Neural progenitor cell (in vitro differentiated cells): ENCODE results near the gene SLC25A47. TPM values are rescaled to one million over a fixed set of nuclear protein-coding genes. Genes with fewer than 3 reads are reported as not detected.

Source experiments
- DNase-seq: peaks from one replicate; pipeline ENCODE4 v3.0.0-alpha.2; 2016; ENCODE audit warnings: low spot score
- H2AFZ ChIP-seq: fragments of 200-600 bp; sonication (generic); replicated peaks from 2 replicates; pipeline ENCODE4 v1.6.1; 2016; ENCODE audit warnings: antibody characterized with exemption
- H3F3A ChIP-seq: fragments of 200-600 bp; sonication (generic); 2 replicates; pipeline ENCODE4 v1.6.1; 2016; ENCODE audit warnings: antibody characterized with exemption, low read depth
- H3K27ac ChIP-seq: fragments of 200-600 bp; sonication (generic); 2 replicates; pipeline ENCODE4 v1.5.1; 2016; ENCODE audit warnings: mild to moderate bottlenecking
- H3K27me3 ChIP-seq: fragments of 200-600 bp; sonication (generic); 2 replicates; pipeline ENCODE4 v1.6.1; 2016; ENCODE audit warnings: mild to moderate bottlenecking, moderate library complexity
- H3K36me3 ChIP-seq: fragments of 200-600 bp; sonication (generic); 2 replicates; pipeline ENCODE4 v1.5.1; 2016
- H3K4me1 ChIP-seq: fragments of 200-600 bp; sonication (generic); 2 replicates; pipeline ENCODE4 v1.6.1; 2016; ENCODE audit warnings: mixed run types
- H3K4me2 ChIP-seq: fragments of 200-600 bp; sonication (generic); 2 replicates; pipeline ENCODE4 v1.6.1; 2016
- H3K4me3 ChIP-seq: fragments of 200-600 bp; sonication (generic); 2 replicates; pipeline ENCODE4 v1.5.1; 2016
- H3K79me2 ChIP-seq: fragments of 200-600 bp; sonication (generic); 2 replicates; pipeline ENCODE4 v1.6.1; 2016; ENCODE audit warnings: low read depth
- H3K9ac ChIP-seq: fragments of 200-600 bp; sonication (generic); 2 replicates; pipeline ENCODE4 v1.6.1; 2016
- H3K9me3 ChIP-seq: fragments of 200-600 bp; sonication (generic); 2 replicates; pipeline ENCODE4 v1.5.1; 2016; ENCODE audit warnings: low read depth
- H4K20me1 ChIP-seq: fragments of 200-600 bp; sonication (generic); 2 replicates; pipeline ENCODE4 v1.6.1; 2016; ENCODE audit warnings: low read depth
- H3K27ac Mint-ChIP-seq: 3 replicates; pipeline ENCODE4 v1.8.0; 2021; ENCODE audit warnings: mixed read lengths
- H3K27me3 Mint-ChIP-seq: 2 replicates; pipeline ENCODE4 v1.8.0; 2022; ENCODE audit warnings: low read depth, mild to moderate bottlenecking, inconsistent platforms, moderate library complexity, mixed read lengths; ENCODE audit not compliant: insufficient read depth
- H3K36me3 Mint-ChIP-seq: 3 replicates; pipeline ENCODE4 v1.8.0; 2021; ENCODE audit warnings: mixed read lengths
- H3K4me1 Mint-ChIP-seq: 3 replicates; pipeline ENCODE4 v1.8.0; 2021; ENCODE audit warnings: mixed read lengths
- H3K4me3 Mint-ChIP-seq: 3 replicates; pipeline ENCODE4 v1.8.0; 2021; ENCODE audit warnings: mild to moderate bottlenecking, moderate library complexity, mixed read lengths
- H3K9me3 Mint-ChIP-seq: 3 replicates; pipeline ENCODE4 v1.8.0; 2020; ENCODE audit warnings: mixed read lengths
- CTCF ChIP-seq: fragments of 200-600 bp; sonication (generic); IDR thresholded peaks from 2 replicates; pipeline ENCODE4 v1.5.1; 2017; ENCODE audit warnings: antibody characterized with exemption, mild to moderate bottlenecking
- EZH2 ChIP-seq: fragments of 200-600 bp; sonication (generic); IDR thresholded peaks from 2 replicates; pipeline ENCODE4 v1.6.1; 2017; ENCODE audit warnings: antibody characterized with exemption, mild to moderate bottlenecking, moderate library complexity
- EZH2phosphoT487 ChIP-seq: fragments of 200-600 bp; sonication (generic); IDR thresholded peaks from 2 replicates; pipeline ENCODE4 v1.6.1; 2017; ENCODE audit warnings: antibody characterized with exemption
- total RNA-seq: library from RNA; depleted of rRNA; stranded (reverse); fragments of >200 nt; gene quantifications from 2 replicates; pipeline ENCODE4 v1.2.3, GENCODE V29; 2015; ENCODE audit warnings: low replicate concordance

SLC25A47 gene
- total RNA-seq, 1 donor from 2014 or later: not detected

- Histone ChIP-seq H3K79me2 (peaks cover 8% of the 10 kb centered on the region), H3K4me3 (no peak overlapping the region), H3K27me3 (no peaks in the 10 kb centered on the region), H3K27ac (no peak overlapping the region), H3F3A (peaks cover 21% of the 10 kb centered on the region), H2AFZ (no peak overlapping the region), H3K4me1 (peaks cover 18% of the 10 kb centered on the region), H3K9ac (no peak overlapping the region), H4K20me1 (peaks cover 6% of the 10 kb centered on the region), H3K36me3 (peaks cover 6% of the 10 kb centered on the region), H3K9me3 (no peaks in the 10 kb centered on the region), H3K4me2 (no peak overlapping the region)
- TF ChIP-seq EZH2phosphoT487 (no peak), EZH2 (no peak)
- H3K4me3 Mint-ChIP-seq: no peak overlapping the region
- no peak for DNase-seq
- H3K27ac Mint-ChIP-seq: no peak overlapping the region
- H3K36me3 Mint-ChIP-seq: peaks cover 9% of the 10 kb centered on the region
- no peaks in the 10 kb centered on the region for H3K9me3 Mint-ChIP-seq
- no peaks in the 10 kb centered on the region for H3K27me3 Mint-ChIP-seq
- peaks cover 18% of the 10 kb centered on the region for H3K4me1 Mint-ChIP-seq
These were observed 46.9 kb downstream of the SLC25A47 start for GRCh38 chr14:100370003-100370402.

- peaks cover 6% of the 10 kb centered on the region for H4K20me1 ChIP-seq
- H3K27ac ChIP-seq: no peak overlapping the region
- Mint-ChIP-seq H3K9me3 (no peaks in the 10 kb centered on the region), H3K36me3 (peaks cover 10% of the 10 kb centered on the region), H3K4me3 (no peak overlapping the region), H3K27ac (no peak overlapping the region), H3K4me1 (peaks cover 28% of the 10 kb centered on the region), H3K27me3 (peaks cover 2% of the 10 kb centered on the region)
- H3F3A ChIP-seq: peaks cover 34% of the 10 kb centered on the region
- no peaks in the 10 kb centered on the region for H3K27me3 ChIP-seq
- no peaks in the 10 kb centered on the region for H3K9me3 ChIP-seq
- peak overlapping the region; percentile 52 for H3K4me2 ChIP-seq
- H3K79me2 ChIP-seq: peaks cover 17% of the 10 kb centered on the region
- DNase-seq: peak; percentile 57
- peaks cover 24% of the 10 kb centered on the region for H3K4me1 ChIP-seq
- no peak overlapping the region for H3K9ac ChIP-seq
- peaks cover 2% of the 10 kb centered on the region for H3K36me3 ChIP-seq
- H2AFZ ChIP-seq: no peak overlapping the region
- no peak for TF ChIP-seq EZH2
- TF ChIP-seq EZH2phosphoT487: no peak
- TF ChIP-seq CTCF: no peak
- H3K4me3 ChIP-seq: peak overlapping the region; percentile 8
These were observed 48.6 kb downstream of the SLC25A47 start for GRCh38 chr14:100371773-100372172.

- Histone ChIP-seq H3K27ac (no peak overlapping the region), H2AFZ (no peak overlapping the region), H3K4me3 (no peak overlapping the region), H3K9ac (no peak overlapping the region), H3K27me3 (no peaks in the 10 kb centered on the region), H3K9me3 (no peaks in the 10 kb centered on the region), H3K36me3 (no peaks in the 10 kb centered on the region), H4K20me1 (peaks cover 6% of the 10 kb centered on the region), H3K4me2 (peak overlapping the region; percentile 52), H3F3A (peaks cover 42% of the 10 kb centered on the region), H3K79me2 (peaks cover 24% of the 10 kb centered on the region), H3K4me1 (peaks cover 28% of the 10 kb centered on the region)
- peaks cover 2% of the 10 kb centered on the region for H3K27me3 Mint-ChIP-seq
- TF ChIP-seq CTCF (no peak), EZH2 (no peak), EZH2phosphoT487 (no peak)
- no peak overlapping the region for H3K4me3 Mint-ChIP-seq
- no peak overlapping the region for H3K27ac Mint-ChIP-seq
- H3K4me1 Mint-ChIP-seq: peaks cover 34% of the 10 kb centered on the region
- H3K9me3 Mint-ChIP-seq: no peaks in the 10 kb centered on the region
- peak; percentile 59 for DNase-seq
- peaks cover 8% of the 10 kb centered on the region for H3K36me3 Mint-ChIP-seq
These were observed 49.4 kb downstream of the SLC25A47 start for GRCh38 chr14:100372357-100373048.

- no peak overlapping the region for H2AFZ ChIP-seq
- H3F3A ChIP-seq: peaks cover 42% of the 10 kb centered on the region
- no peak overlapping the region for H3K4me2 ChIP-seq
- H3K9ac ChIP-seq: no peak overlapping the region
- no peak for TF ChIP-seq CTCF
- no peak for TF ChIP-seq EZH2phosphoT487
- no peak for TF ChIP-seq EZH2
- Mint-ChIP-seq H3K36me3 (peaks cover 2% of the 10 kb centered on the region), H3K4me3 (peak overlapping the region; percentile 95), H3K27ac (no peak overlapping the region), H3K27me3 (peaks cover 2% of the 10 kb centered on the region), H3K9me3 (no peaks in the 10 kb centered on the region), H3K4me1 (peaks cover 38% of the 10 kb centered on the region)
- H3K27ac ChIP-seq: no peak overlapping the region
- H3K9me3 ChIP-seq: no peaks in the 10 kb centered on the region
- peaks cover 28% of the 10 kb centered on the region for H3K4me1 ChIP-seq
- no peaks in the 10 kb centered on the region for H3K36me3 ChIP-seq
- peaks cover 28% of the 10 kb centered on the region for H3K79me2 ChIP-seq
- no peak for DNase-seq
- H3K4me3 ChIP-seq: no peak overlapping the region
- no peaks in the 10 kb centered on the region for H3K27me3 ChIP-seq
- peaks cover 6% of the 10 kb centered on the region for H4K20me1 ChIP-seq
These were observed 51.1 kb downstream of the SLC25A47 start for GRCh38 chr14:100374270-100374669.
